Calu3 (cell line): ENCODE data around the gene CBR1. TPM values are rescaled to one million over a fixed set of nuclear protein-coding genes. Genes with fewer than 3 reads are reported as not detected.

Experiments
- BruUV-seq: library from RNA; stranded (reverse); fragments of 400-500 nt; replicated peaks from 2 replicates; lab custom pipeline; 2021; lab: Mats Ljungman, UMichigan
- CTCF ChIA-PET: fragments of 300-600 bp; sonication (Branson Sonifier 250); formaldehyde crosslinking; loops from one replicate; lab custom pipeline; 2022; ENCODE audit warnings: antibody characterized with exemption; lab: Charles Lee
- DNase-seq: peaks from one replicate; pipeline ENCODE4 v3.0.0; 2022
- H3K27ac Mint-ChIP-seq: one replicate; pipeline ENCODE4 v1.8.0; 2022; ENCODE audit warnings: mixed read lengths; ENCODE audit not compliant: unreplicated experiment
- H3K27me3 Mint-ChIP-seq: one replicate; pipeline ENCODE4 v1.8.0; 2022; ENCODE audit warnings: mixed read lengths; ENCODE audit not compliant: unreplicated experiment
- H3K36me3 Mint-ChIP-seq: one replicate; pipeline ENCODE4 v1.8.0; 2022; ENCODE audit warnings: mild to moderate bottlenecking, moderate library complexity, mixed read lengths; ENCODE audit not compliant: insufficient read depth, unreplicated experiment
- H3K4me1 Mint-ChIP-seq: one replicate; pipeline ENCODE4 v1.8.0; 2022; ENCODE audit warnings: mild to moderate bottlenecking, low read depth, mixed read lengths; ENCODE audit not compliant: unreplicated experiment
- H3K4me3 Mint-ChIP-seq: one replicate; pipeline ENCODE4 v1.8.0; 2022; ENCODE audit warnings: mild to moderate bottlenecking, low read depth, moderate library complexity, mixed read lengths; ENCODE audit not compliant: unreplicated experiment
- H3K9me3 Mint-ChIP-seq: one replicate; pipeline ENCODE4 v1.8.0; 2022; ENCODE audit warnings: low read depth, mixed read lengths; ENCODE audit not compliant: unreplicated experiment
- intact Hi-C: fragments of 100-400 bp; cut with micrococcal nuclease; formaldehyde crosslinking; loops from one replicate; pipeline ENCODE4 v1.10.0; 2022; ENCODE audit not compliant: unreplicated experiment
- total RNA-seq: library from RNA; stranded (reverse); gene quantifications from 2 replicates; pipeline ENCODE4 v1.2.3, GENCODE V29; 2022
- TF ChIP-seq, protein P1 (sequence below): fragments of 200-600 bp; IDR thresholded peaks from one replicate; pipeline ENCODE4 v1.8.0; 2022; ENCODE audit warnings: antibody characterized with exemption; ENCODE audit not compliant: unreplicated experiment

CBR1 gene
- total RNA-seq, 1 experiment from 2014 or later: 57.8 TPM

DNA sequence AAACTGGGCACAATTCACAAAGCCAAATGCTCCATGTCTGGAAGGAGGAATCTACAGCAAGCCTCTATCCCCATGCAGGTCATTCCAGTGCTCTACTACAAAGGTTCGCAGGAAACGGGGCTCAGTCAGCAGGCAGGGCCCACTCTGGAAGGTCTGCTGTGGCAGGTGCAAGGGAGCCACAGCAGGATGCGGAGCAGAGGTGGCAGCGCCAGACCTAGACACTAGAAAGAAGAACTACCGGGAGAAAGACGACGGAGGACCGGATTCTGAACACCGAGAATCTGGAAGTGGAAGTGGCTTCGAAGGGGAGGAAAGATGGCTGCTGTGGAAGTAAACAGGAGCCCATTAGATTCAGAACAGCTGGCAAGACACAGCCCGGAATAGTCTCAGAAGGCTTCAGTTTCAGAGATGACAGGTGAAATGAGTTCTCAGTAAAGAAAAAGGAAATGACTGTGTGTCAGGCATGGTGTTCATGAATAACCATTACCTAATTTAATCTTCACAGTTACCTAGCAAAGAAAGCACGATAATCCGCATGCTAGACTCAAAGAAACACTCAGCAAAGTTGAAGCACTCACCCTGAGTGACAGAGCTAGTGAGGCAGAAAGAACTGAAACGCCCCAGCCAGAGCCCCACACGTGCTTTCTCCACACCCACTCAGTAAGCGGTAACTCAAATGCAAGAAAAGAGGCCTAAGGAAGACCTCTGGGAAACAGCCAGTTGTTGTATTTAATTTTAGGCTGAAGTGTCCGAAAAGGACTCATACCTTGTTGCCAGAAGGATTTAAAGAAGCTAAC is 30.9 kb upstream of the CBR1 start:
- no TSS peak for BruUV-seq
- Mint-ChIP-seq H3K27ac (no peak overlapping the region), H3K4me3 (no peak overlapping the region), H3K36me3 (peaks cover 9% of the 10 kb centered on the region), H3K27me3 (no peaks in the 10 kb centered on the region), H3K4me1 (no peaks in the 10 kb centered on the region), H3K9me3 (no peaks in the 10 kb centered on the region)
- DNase-seq: no peak
- TF ChIP-seq, protein P1, sequence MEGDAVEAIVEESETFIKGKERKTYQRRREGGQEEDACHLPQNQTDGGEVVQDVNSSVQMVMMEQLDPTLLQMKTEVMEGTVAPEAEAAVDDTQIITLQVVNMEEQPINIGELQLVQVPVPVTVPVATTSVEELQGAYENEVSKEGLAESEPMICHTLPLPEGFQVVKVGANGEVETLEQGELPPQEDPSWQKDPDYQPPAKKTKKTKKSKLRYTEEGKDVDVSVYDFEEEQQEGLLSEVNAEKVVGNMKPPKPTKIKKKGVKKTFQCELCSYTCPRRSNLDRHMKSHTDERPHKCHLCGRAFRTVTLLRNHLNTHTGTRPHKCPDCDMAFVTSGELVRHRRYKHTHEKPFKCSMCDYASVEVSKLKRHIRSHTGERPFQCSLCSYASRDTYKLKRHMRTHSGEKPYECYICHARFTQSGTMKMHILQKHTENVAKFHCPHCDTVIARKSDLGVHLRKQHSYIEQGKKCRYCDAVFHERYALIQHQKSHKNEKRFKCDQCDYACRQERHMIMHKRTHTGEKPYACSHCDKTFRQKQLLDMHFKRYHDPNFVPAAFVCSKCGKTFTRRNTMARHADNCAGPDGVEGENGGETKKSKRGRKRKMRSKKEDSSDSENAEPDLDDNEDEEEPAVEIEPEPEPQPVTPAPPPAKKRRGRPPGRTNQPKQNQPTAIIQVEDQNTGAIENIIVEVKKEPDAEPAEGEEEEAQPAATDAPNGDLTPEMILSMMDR: no peak
- CTCF ChIA-PET: no interaction called here
- intact Hi-C loops: no loop called here

DNA sequence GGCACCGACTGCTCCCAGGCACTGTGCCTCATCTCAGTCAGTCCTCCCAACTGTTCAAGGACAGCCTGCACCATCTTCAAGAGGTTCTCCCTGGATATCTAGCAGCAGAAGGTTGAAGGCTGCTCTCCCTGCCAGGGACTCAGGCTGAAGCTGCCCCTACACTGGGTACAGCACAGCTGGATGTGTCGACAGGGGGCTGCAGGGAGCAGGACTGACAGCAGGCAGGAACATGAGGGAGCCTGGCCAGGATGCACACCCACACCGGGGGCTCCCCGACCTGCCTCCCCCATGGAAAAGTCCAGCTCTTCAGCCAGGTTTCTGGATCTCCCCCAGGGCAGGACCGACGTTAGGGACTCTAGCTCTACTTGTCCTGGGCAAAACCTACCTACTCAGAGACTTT is 30.0 kb upstream of the CBR1 start:
- Mint-ChIP-seq H3K27ac (no peak overlapping the region), H3K36me3 (peaks cover 13% of the 10 kb centered on the region), H3K27me3 (no peaks in the 10 kb centered on the region), H3K4me1 (no peaks in the 10 kb centered on the region), H3K9me3 (no peaks in the 10 kb centered on the region), H3K4me3 (no peak overlapping the region)
- CTCF ChIA-PET: no interaction called here
- no peak for DNase-seq
- intact Hi-C loops: no loop called here
- TF ChIP-seq, protein P1: no peak
- BruUV-seq: no TSS peak

DNA sequence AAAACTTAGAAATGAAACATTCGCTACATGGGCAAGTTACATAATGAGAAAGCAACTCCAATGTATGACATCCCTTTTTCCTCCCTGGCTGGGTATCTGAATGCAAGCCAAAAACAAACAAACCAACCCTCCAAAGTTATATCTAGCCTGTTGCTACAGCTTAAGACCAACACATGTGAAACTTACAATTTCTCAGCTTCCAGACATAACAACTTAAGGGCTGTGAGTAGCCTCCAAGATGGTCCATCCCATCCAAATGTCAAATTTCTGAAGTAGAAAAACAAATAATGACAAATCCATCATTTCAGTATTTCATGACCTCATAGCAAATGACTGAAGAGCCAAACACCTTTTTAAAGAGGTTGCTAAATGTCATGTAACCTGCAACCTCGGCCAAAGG is 29.4 kb upstream of the CBR1 start:
- H3K4me3 Mint-ChIP-seq: no peak overlapping the region
- H3K36me3 Mint-ChIP-seq: peaks cover 15% of the 10 kb centered on the region
- no peak overlapping the region for H3K27ac Mint-ChIP-seq
- no peak for DNase-seq
- H3K4me1 Mint-ChIP-seq: no peaks in the 10 kb centered on the region
- no TSS peak for BruUV-seq
- CTCF ChIA-PET: interaction anchor here (0.6 kb wide), 1 partner anchor 1317 kb away, joined by 4 read pairs; no protein-coding TSS in a partner anchor
- TF ChIP-seq, protein P1: no peak
- no peaks in the 10 kb centered on the region for H3K9me3 Mint-ChIP-seq
- no peaks in the 10 kb centered on the region for H3K27me3 Mint-ChIP-seq
- intact Hi-C loops: no loop called here

DNA sequence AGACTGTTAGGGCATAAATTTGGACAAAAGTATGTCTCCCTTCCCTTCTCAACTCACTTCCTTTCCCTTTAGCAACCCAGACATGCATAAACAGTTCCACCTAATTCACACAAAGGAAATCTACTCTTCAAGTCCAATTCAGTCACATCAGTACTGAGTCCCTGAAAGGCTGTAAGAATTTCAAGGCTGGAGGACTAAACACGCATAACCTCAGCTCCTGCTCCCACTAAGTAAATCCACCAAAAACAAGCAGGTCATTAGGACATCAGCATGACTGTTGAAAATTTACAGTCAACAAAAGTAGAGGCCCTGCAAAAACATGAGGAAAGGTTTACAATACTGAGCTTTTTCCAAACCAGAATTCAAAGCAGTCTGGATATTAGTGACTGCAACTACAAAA is 27.9 kb upstream of the CBR1 start:
- DNase-seq: no peak
- Mint-ChIP-seq H3K4me1 (no peaks in the 10 kb centered on the region), H3K9me3 (no peaks in the 10 kb centered on the region), H3K4me3 (no peak overlapping the region), H3K27ac (no peak overlapping the region), H3K27me3 (no peaks in the 10 kb centered on the region), H3K36me3 (peaks cover 9% of the 10 kb centered on the region)
- TF ChIP-seq, protein P1: no peak
- BruUV-seq: no TSS peak
- CTCF ChIA-PET: no interaction called here
- intact Hi-C loops: no loop called here
